H1 (cell line): ENCODE results near the gene HK1. TPM values are rescaled to one million over a fixed set of nuclear protein-coding genes. Genes with fewer than 3 reads are reported as not detected.

Source experiments
- CTCF ChIA-PET: fragments of 300-600 bp; sonication (Branson Sonifier 250); formaldehyde crosslinking; loops from one replicate; lab custom pipeline; 2021; ENCODE audit not compliant: partially characterized antibody; lab: Charles Lee
- POLR2A ChIA-PET: fragments of 300-600 bp; sonication (Branson Sonifier 250); formaldehyde crosslinking; loops from one replicate; lab custom pipeline; 2021; ENCODE audit warnings: inconsistent platforms; ENCODE audit not compliant: partially characterized antibody; lab: Charles Lee
- DNase-seq, 2 experiments: peaks; one replicate each; pipeline versions ENCODE4 v3.0.0 to v3.0.0-alpha.2; 2010 to 2022; ENCODE audit warnings: low spot score in 2 of 2, low read depth in 1 of 2, mixed read lengths in 1 of 2
- FAIRE-seq: peaks from 2 replicates; lab custom pipeline; 2011; peaks lifted over from hg19 to GRCh38; lab: Jason Lieb, UNC
- H2AFZ ChIP-seq: 2 replicates; pipeline ENCODE4 v1.8.1; 2012; ENCODE audit warnings: low read length, inconsistent platforms
- H2AK5ac ChIP-seq: 2 replicates; pipeline ENCODE4 v1.6.1; 2013; ENCODE audit warnings: low read depth, low read length
- H2BK120ac ChIP-seq: replicated peaks from 2 replicates; pipeline ENCODE3; 2013; ENCODE audit warnings: low read depth, low read length, inconsistent platforms
- H2BK12ac ChIP-seq: 2 replicates; pipeline ENCODE4 v1.6.1; 2013; ENCODE audit warnings: low read depth, low read length
- H2BK15ac ChIP-seq: 2 replicates; pipeline ENCODE4 v1.6.1; 2013; ENCODE audit warnings: low read length
- H2BK20ac ChIP-seq: 2 replicates; pipeline ENCODE4 v1.6.1; 2013; ENCODE audit warnings: low read length
- H2BK5ac ChIP-seq: 2 replicates; pipeline ENCODE4 v1.6.1; 2013; ENCODE audit warnings: low read depth, low read length
- H3K14ac ChIP-seq: 2 replicates; pipeline ENCODE4 v1.6.1; 2013; ENCODE audit warnings: inconsistent platforms; ENCODE audit not compliant: insufficient read length
- H3K18ac ChIP-seq: 2 replicates; pipeline ENCODE4 v1.6.1; 2013; ENCODE audit warnings: low read length; ENCODE audit errors: extremely low read depth
- H3K23ac ChIP-seq: 2 replicates; pipeline ENCODE4 v1.6.1; 2013; ENCODE audit warnings: inconsistent platforms; ENCODE audit not compliant: insufficient read length
- H3K23me2 ChIP-seq: 2 replicates; pipeline ENCODE4 v1.6.1; 2013; ENCODE audit warnings: low read depth, low read length
- H3K27ac ChIP-seq: 2 replicates; pipeline ENCODE4 v1.6.1; 2011; ENCODE audit warnings: low read depth, low read length, inconsistent platforms
- H3K27me3 ChIP-seq, 4 experiments: replicated peaks in 1 of 4; 1 replicate in 1 of 4; 2 replicates in 3 of 4; pipeline versions ENCODE4 v1.6.1 to v1.8.1; 2011 to 2013; ENCODE audit warnings: low read length in 3 of 4, mild to moderate bottlenecking in 3 of 4, inconsistent platforms in 2 of 4, mixed read lengths in 2 of 4, moderate library complexity in 1 of 4; ENCODE audit not compliant: control insufficient read depth in 3 of 4, insufficient read depth in 3 of 4; ENCODE audit errors: extremely low read depth in 1 of 4
- H3K36me3 ChIP-seq, 4 experiments: 2 replicates each; pipeline versions ENCODE4 v1.6.1 to v1.8.1; 2011 to 2013; ENCODE audit warnings: mild to moderate bottlenecking in 4 of 4, low read length in 3 of 4, moderate library complexity in 2 of 4, control low read depth in 1 of 4, inconsistent platforms in 1 of 4; ENCODE audit not compliant: insufficient read depth in 4 of 4, control insufficient read depth in 2 of 4
- H3K4ac ChIP-seq: replicated peaks from 2 replicates; pipeline ENCODE3; 2013; ENCODE audit warnings: low read length, low read depth, mixed read lengths, inconsistent platforms; ENCODE audit not compliant: insufficient read length
- H3K4me1 ChIP-seq, 4 experiments: replicated peaks in 1 of 4; 1 replicate in 1 of 4; 2 replicates in 3 of 4; pipeline versions ENCODE4 v1.6.1 to v1.8.1; 2011 to 2013; ENCODE audit warnings: low read length in 3 of 4, inconsistent platforms in 2 of 4, mixed read lengths in 1 of 4; ENCODE audit not compliant: insufficient read depth in 4 of 4, control insufficient read depth in 3 of 4
- H3K4me2 ChIP-seq, 2 experiments: 2 replicates each; pipeline versions ENCODE4 v1.6.1 to v1.8.1; 2011 to 2013; ENCODE audit warnings: low read depth in 2 of 2, low read length in 2 of 2, control low read depth in 1 of 2, inconsistent platforms in 1 of 2, mild to moderate bottlenecking in 1 of 2; ENCODE audit not compliant: insufficient read depth in 1 of 2
- H3K4me3 ChIP-seq, 4 experiments: fragments of 200-600, 300-600 bp in 1 of 4; sonication (generic), shearing (Covaris generic), sonication (Bioruptor Twin) in 1 of 4; 2 replicates each; pipeline versions ENCODE4 v1.5.1 to v1.8.1; 2011 to 2016; ENCODE audit warnings: low read length in 4 of 4, low read depth in 3 of 4, control low read depth in 2 of 4, inconsistent platforms in 2 of 4, mild to moderate bottlenecking in 2 of 4, mixed read lengths in 1 of 4, moderate library complexity in 1 of 4; ENCODE audit not compliant: insufficient read depth in 2 of 4; ENCODE audit errors: extremely low read depth in 1 of 4
- H3K56ac ChIP-seq: replicated peaks from 2 replicates; pipeline ENCODE3; 2013; ENCODE audit warnings: low read depth, mild to moderate bottlenecking, mixed read lengths, low read length, inconsistent platforms; ENCODE audit not compliant: insufficient read length
- H3K79me1 ChIP-seq: 2 replicates; pipeline ENCODE4 v1.6.1; 2013; ENCODE audit warnings: low read depth, low read length, control low read depth
- H3K79me2 ChIP-seq, 2 experiments: 2 replicates each; pipeline versions ENCODE4 v1.6.1 to v1.8.1; 2012 to 2013; ENCODE audit warnings: low read length in 2 of 2, mild to moderate bottlenecking in 2 of 2, inconsistent platforms in 1 of 2; ENCODE audit not compliant: insufficient read depth in 2 of 2, control insufficient read depth in 1 of 2
- H3K9ac ChIP-seq, 4 experiments: replicated peaks in 1 of 4; 1 replicate in 1 of 4; 2 replicates in 3 of 4; pipeline versions ENCODE4 v1.6.1 to v1.8.1; 2011 to 2013; ENCODE audit warnings: low read depth in 3 of 4, low read length in 3 of 4, control low read depth in 2 of 4, mild to moderate bottlenecking in 2 of 4, moderate library complexity in 2 of 4, inconsistent platforms in 1 of 4; ENCODE audit errors: extremely low read depth in 1 of 4
- H3K9me3 ChIP-seq, 2 experiments: 2 replicates each; pipeline versions ENCODE4 v1.6.1 to v1.8.1; 2012 to 2013; ENCODE audit warnings: mild to moderate bottlenecking in 2 of 2, moderate library complexity in 2 of 2, control low read depth in 1 of 2, inconsistent platforms in 1 of 2, low read depth in 1 of 2, low read length in 1 of 2, mixed read lengths in 1 of 2; ENCODE audit not compliant: insufficient read depth in 2 of 2
- H4K20me1 ChIP-seq, 2 experiments: replicated peaks in 1 of 2; 2 replicates each; pipeline versions ENCODE3 to v1.8.1; 2011 to 2013; ENCODE audit warnings: inconsistent platforms in 2 of 2, low read length in 2 of 2, mild to moderate bottlenecking in 1 of 2; ENCODE audit not compliant: insufficient read depth in 2 of 2, control insufficient read depth in 1 of 2
- H4K5ac ChIP-seq: 2 replicates; pipeline ENCODE4 v1.6.1; 2013; ENCODE audit warnings: low read length, low read depth, mixed read lengths, inconsistent platforms; ENCODE audit not compliant: insufficient read length
- H4K8ac ChIP-seq: 2 replicates; pipeline ENCODE4 v1.8.0; 2013; ENCODE audit warnings: mild to moderate bottlenecking, moderate library complexity, low read length, inconsistent platforms; ENCODE audit not compliant: insufficient read depth; ENCODE audit errors: extremely low read depth
- H4K91ac ChIP-seq: replicated peaks from 2 replicates; pipeline ENCODE3; 2013; ENCODE audit warnings: low read length, mixed read lengths, inconsistent platforms; ENCODE audit not compliant: insufficient read length
- CTBP2 ChIP-seq: IDR thresholded peaks from 2 replicates; pipeline ENCODE4 v1.7.0; 2011; ENCODE audit warnings: borderline replicate concordance, mild to moderate bottlenecking, moderate library complexity, mixed read lengths, low read length; ENCODE audit not compliant: insufficient read depth, insufficient read length
- EGR1 ChIP-seq: IDR thresholded peaks from 2 replicates; pipeline ENCODE4 v1.6.1; 2011; ENCODE audit warnings: low read depth, low read length, borderline replicate concordance
- KDM1A ChIP-seq: fragments of 200-600, 300-600 bp; sonication (generic); IDR thresholded peaks from 2 replicates; pipeline ENCODE4 v1.7.1; 2016; ENCODE audit warnings: mild to moderate bottlenecking, low read length, borderline replicate concordance
- RBBP5 ChIP-seq: IDR thresholded peaks from 2 replicates; pipeline ENCODE4 v1.7.1; 2012; ENCODE audit warnings: low read depth, mild to moderate bottlenecking, inconsistent platforms, low read length, moderate library complexity, borderline replicate concordance
- WGBS, 2 experiments: shearing (Covaris generic) in 1 of 2; methylation state at CpG; one replicate each; pipeline versions ENCODE4 v1.1.6 to v1.1.7; 2013 to 2015; ENCODE audit warnings: low lambda C conversion rate in 2 of 2, mixed read lengths in 2 of 2, inconsistent platforms in 1 of 2, low coverage in 1 of 2, missing lambda C conversion rate in 1 of 2; ENCODE audit not compliant: insufficient replicate concordance in 2 of 2, insufficient coverage in 1 of 2, insufficient read length in 1 of 2; ENCODE audit errors: extremely low coverage in 1 of 2, missing lambda C conversion rate in 1 of 2; 5-methylcytosine and 5-hydroxymethylcytosine counted together
- polyA plus RNA-seq, 7 experiments: library from polyadenylated mRNA; depleted of rRNA in 3 of 7; stranded (reverse) in 5 of 7; unstranded in 2 of 7; fragments of >200 nt in 5 of 7; fragments of 200-250 nt in 2 of 7; gene quantifications; 1 replicate in 5 of 7; 2 replicates in 1 of 7; 4 replicates in 1 of 7; pipeline versions ENCODE4 v1.2.1 to v1.2.3, GENCODE V29; 2011 to 2013; ENCODE audit warnings: missing spikeins in 2 of 7, mixed read lengths in 2 of 7
- total RNA-seq: library from RNA; stranded (reverse); fragmentation: NEBNext Ultra II Directional; extraction: Animal tissue kit (Norgen Biotek cat#: 25700); gene quantifications from 2 replicates; pipeline ENCODE4 v1.2.1, GENCODE V29; 2021

HK1 gene
- total and polyA plus RNA-seq, 2 of the 8 experiments (the other 6 are each of a cell fraction or from before 2014, with no cell fraction given) = 55.8 to 247 TPM

GRCh38 chr10:69239136-69239535, 39.2 kb upstream of the HK1 start:
- H3K27me3 ChIP-seq = no peaks in the 10 kb centered on the region
- H3K4me2 ChIP-seq = no peak overlapping the region
- no peak overlapping the region for H2BK20ac ChIP-seq
- H3K4me3 ChIP-seq = no peak overlapping the region
- no peak overlapping the region for H2AK5ac ChIP-seq
- no peaks in the 10 kb centered on the region for H3K9me3 ChIP-seq
- H2AFZ ChIP-seq = no peak overlapping the region
- H2BK12ac ChIP-seq = no peak overlapping the region
- H2BK15ac ChIP-seq = no peak overlapping the region
- H4K20me1 ChIP-seq = no peaks in the 10 kb centered on the region
- H3K79me2 ChIP-seq = no peaks in the 10 kb centered on the region
- TF ChIP-seq KDM1A (no peak), EGR1 (no peak), RBBP5 (no peak), CTBP2 (no peak)
- WGBS, 2 experiments = 82% methylated on average over 4 of the region's 5 CpGs; no CpG with 5 or more reads in 1 of the 2 experiments
- no peak for DNase-seq
- H3K79me1 ChIP-seq = no peaks in the 10 kb centered on the region
- no peak overlapping the region for H3K27ac ChIP-seq
- no peak overlapping the region for H4K5ac ChIP-seq
- POLR2A ChIA-PET = interaction anchor here (1.0 to 1.3 kb wide), 2 partner anchors 57 to 153 kb away, joined by 3 read pairs; no protein-coding TSS in a partner anchor
- no peaks in the 10 kb centered on the region for H3K23me2 ChIP-seq
- CTCF ChIA-PET = interaction anchor here (0.6 to 8.1 kb wide), 29 partner anchors 8 to 813 kb away, joined by 3 to 66 read pairs (median 4); partner anchors contain the start of gene HK1
- H2BK120ac ChIP-seq = no peak overlapping the region
- no peak overlapping the region for H3K56ac ChIP-seq
- H3K18ac ChIP-seq = no peak overlapping the region
- H3K23ac ChIP-seq = no peak overlapping the region
- H2BK5ac ChIP-seq = no peak overlapping the region
- H3K36me3 ChIP-seq = no peaks in the 10 kb centered on the region
- H4K8ac ChIP-seq = no peak overlapping the region
- no peak overlapping the region for H3K14ac ChIP-seq
- H3K9ac ChIP-seq = no peak overlapping the region
- H3K4me1 ChIP-seq = no peaks in the 10 kb centered on the region
- no peak overlapping the region for H3K4ac ChIP-seq
- no peak for FAIRE-seq
- no peak overlapping the region for H4K91ac ChIP-seq
